ENCODE measurements around the gene AMZ1. TPM values are rescaled to one million over a fixed set of nuclear protein-coding genes. Genes with fewer than 3 reads are reported as not detected.
A peak's percentile ranks its signal among the peaks of the same experiment; 100 is the strongest.

The AMZ1 gene
- total RNA-seq, 1 experiment from 2014 or later = 0.85 TPM

DNA sequence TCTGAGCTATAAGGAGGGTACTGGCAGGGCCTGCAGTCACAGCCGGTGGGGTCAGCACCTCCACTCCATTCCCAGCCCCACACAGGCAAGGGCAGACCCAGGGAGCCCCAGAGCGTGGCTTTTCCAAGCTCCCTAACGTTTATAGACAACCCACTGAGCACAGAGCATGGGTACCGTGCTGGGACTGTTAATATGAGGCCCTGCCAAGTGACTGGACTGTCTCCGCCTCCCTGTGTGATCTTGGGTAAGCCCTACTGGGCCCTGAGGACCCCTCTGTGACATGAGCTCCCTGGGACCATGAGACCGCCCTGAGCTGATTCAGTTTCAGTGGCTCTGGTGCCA, 43.8 kb upstream of the AMZ1 start (continued):
- TF ChIP-seq, protein P1, sequence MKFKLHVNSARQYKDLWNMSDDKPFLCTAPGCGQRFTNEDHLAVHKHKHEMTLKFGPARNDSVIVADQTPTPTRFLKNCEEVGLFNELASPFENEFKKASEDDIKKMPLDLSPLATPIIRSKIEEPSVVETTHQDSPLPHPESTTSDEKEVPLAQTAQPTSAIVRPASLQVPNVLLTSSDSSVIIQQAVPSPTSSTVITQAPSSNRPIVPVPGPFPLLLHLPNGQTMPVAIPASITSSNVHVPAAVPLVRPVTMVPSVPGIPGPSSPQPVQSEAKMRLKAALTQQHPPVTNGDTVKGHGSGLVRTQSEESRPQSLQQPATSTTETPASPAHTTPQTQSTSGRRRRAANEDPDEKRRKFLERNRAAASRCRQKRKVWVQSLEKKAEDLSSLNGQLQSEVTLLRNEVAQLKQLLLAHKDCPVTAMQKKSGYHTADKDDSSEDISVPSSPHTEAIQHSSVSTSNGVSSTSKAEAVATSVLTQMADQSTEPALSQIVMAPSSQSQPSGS (CRISPR knock-in tag; IDR thresholded peaks at IDR 0.05; ENCODE audit: borderline replicate concordance, low read depth) = no peak

DNA sequence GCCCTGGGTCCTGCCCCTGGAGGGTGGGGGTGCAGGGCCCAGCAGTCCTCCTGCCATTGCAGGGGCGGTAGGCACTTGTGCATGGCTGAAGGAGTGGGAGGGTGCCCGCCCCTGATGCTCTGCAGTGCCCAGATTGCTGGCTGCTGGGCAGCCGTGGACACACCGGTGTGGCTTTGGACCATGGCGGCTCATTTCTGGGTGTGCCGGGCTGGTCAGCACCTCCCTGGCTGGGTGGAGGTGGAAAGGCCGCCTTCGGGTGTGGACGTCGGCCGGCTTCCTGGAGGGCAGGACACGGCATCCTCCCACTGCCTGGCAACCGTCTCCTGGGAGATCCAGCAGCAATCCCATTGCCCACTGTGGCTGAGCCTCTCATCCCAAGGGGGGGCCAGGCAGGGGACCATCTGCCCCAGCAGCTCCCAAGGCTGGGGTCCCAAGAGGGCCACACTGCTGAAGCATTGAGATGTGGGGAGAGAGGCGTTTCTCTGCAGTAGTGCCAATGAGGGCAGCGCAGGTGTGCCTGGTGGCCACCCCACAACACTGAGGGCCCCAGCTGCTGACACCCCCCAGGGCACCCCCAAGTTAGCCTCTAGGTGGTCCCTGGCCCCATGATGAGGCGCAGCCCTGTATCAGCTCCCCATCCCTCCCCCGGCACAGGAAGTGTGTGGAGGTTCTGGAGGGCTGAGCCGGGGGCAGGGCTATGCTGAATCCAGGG, 43.3 kb upstream of the AMZ1 start:
- peak; percentile 7 for ATAC-seq
- Mint-ChIP-seq H3K27me3 (ENCODE audit: low read depth) (no peaks in the 10 kb centered on the region), H3K9me3 (no peaks in the 10 kb centered on the region), H3K27ac (peak overlapping the region; percentile 96), H3K36me3 (no peaks in the 10 kb centered on the region), H3K4me1 (peaks cover 35% of the 10 kb centered on the region), H3K4me3 (peak overlapping the region; percentile 41)
- ChIA-PET CTCF (interaction anchor here (0.9 to 4.9 kb wide), 12 partner anchors 9 to 193 kb away, joined by 3 to 32 read pairs (median 5); partner anchors contain the start of gene BRAT1), POLR2A (interaction anchor here (1.1 to 1.4 kb wide), 6 partner anchors 9 to 121 kb away, joined by 3 to 13 read pairs (median 4); partner anchors contain the start of gene TTYH3)
- no peak for DNase-seq (ENCODE audit: low spot score)
- TF ChIP-seq, protein P2, sequence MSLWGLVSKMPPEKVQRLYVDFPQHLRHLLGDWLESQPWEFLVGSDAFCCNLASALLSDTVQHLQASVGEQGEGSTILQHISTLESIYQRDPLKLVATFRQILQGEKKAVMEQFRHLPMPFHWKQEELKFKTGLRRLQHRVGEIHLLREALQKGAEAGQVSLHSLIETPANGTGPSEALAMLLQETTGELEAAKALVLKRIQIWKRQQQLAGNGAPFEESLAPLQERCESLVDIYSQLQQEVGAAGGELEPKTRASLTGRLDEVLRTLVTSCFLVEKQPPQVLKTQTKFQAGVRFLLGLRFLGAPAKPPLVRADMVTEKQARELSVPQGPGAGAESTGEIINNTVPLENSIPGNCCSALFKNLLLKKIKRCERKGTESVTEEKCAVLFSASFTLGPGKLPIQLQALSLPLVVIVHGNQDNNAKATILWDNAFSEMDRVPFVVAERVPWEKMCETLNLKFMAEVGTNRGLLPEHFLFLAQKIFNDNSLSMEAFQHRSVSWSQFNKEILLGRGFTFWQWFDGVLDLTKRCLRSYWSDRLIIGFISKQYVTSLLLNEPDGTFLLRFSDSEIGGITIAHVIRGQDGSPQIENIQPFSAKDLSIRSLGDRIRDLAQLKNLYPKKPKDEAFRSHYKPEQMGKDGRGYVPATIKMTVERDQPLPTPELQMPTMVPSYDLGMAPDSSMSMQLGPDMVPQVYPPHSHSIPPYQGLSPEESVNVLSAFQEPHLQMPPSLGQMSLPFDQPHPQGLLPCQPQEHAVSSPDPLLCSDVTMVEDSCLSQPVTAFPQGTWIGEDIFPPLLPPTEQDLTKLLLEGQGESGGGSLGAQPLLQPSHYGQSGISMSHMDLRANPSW (CRISPR knock-in tag; conservative IDR thresholded peaks at IDR 0.05; ENCODE audit: low read depth) = no peak
- TF ChIP-seq ZNF423 (CRISPR knock-in tag; IDR thresholded peaks at IDR 0.05) (no peak), NR3C1 (CRISPR knock-in tag; conservative IDR thresholded peaks at IDR 0.05; ENCODE audit: low read depth) (no peak), EMX1 (CRISPR knock-in tag; IDR thresholded peaks at IDR 0.05) (no peak), NFATC4 (CRISPR knock-in tag; IDR thresholded peaks at IDR 0.05) (no peak), ZNF671 (CRISPR knock-in tag; IDR thresholded peaks at IDR 0.05) (no peak), NFYB (CRISPR knock-in tag; conservative IDR thresholded peaks at IDR 0.05; ENCODE audit: low read depth) (no peak), RELA (CRISPR knock-in tag; IDR thresholded peaks at IDR 0.05; ENCODE audit: borderline replicate concordance) (no peak), JAZF1 (CRISPR knock-in tag; IDR thresholded peaks at IDR 0.05) (no peak)
- TF ChIP-seq, protein P3, sequence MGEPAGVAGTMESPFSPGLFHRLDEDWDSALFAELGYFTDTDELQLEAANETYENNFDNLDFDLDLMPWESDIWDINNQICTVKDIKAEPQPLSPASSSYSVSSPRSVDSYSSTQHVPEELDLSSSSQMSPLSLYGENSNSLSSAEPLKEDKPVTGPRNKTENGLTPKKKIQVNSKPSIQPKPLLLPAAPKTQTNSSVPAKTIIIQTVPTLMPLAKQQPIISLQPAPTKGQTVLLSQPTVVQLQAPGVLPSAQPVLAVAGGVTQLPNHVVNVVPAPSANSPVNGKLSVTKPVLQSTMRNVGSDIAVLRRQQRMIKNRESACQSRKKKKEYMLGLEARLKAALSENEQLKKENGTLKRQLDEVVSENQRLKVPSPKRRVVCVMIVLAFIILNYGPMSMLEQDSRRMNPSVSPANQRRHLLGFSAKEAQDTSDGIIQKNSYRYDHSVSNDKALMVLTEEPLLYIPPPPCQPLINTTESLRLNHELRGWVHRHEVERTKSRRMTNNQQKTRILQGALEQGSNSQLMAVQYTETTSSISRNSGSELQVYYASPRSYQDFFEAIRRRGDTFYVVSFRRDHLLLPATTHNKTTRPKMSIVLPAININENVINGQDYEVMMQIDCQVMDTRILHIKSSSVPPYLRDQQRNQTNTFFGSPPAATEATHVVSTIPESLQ (CRISPR knock-in tag; IDR thresholded peaks at IDR 0.05) = no peak
- TF ChIP-seq, protein P4, sequence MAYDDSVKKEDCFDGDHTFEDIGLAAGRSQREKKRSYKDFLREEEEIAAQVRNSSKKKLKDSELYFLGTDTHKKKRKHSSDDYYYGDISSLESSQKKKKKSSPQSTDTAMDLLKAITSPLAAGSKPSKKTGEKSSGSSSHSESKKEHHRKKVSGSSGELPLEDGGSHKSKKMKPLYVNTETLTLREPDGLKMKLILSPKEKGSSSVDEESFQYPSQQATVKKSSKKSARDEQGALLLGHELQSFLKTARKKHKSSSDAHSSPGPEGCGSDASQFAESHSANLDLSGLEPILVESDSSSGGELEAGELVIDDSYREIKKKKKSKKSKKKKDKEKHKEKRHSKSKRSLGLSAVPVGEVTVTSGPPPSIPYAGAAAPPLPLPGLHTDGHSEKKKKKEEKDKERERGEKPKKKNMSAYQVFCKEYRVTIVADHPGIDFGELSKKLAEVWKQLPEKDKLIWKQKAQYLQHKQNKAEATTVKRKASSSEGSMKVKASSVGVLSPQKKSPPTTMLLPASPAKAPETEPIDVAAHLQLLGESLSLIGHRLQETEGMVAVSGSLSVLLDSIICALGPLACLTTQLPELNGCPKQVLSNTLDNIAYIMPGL (CRISPR knock-in tag; IDR thresholded peaks at IDR 0.05) = no peak
- TF ChIP-seq, protein P5, sequence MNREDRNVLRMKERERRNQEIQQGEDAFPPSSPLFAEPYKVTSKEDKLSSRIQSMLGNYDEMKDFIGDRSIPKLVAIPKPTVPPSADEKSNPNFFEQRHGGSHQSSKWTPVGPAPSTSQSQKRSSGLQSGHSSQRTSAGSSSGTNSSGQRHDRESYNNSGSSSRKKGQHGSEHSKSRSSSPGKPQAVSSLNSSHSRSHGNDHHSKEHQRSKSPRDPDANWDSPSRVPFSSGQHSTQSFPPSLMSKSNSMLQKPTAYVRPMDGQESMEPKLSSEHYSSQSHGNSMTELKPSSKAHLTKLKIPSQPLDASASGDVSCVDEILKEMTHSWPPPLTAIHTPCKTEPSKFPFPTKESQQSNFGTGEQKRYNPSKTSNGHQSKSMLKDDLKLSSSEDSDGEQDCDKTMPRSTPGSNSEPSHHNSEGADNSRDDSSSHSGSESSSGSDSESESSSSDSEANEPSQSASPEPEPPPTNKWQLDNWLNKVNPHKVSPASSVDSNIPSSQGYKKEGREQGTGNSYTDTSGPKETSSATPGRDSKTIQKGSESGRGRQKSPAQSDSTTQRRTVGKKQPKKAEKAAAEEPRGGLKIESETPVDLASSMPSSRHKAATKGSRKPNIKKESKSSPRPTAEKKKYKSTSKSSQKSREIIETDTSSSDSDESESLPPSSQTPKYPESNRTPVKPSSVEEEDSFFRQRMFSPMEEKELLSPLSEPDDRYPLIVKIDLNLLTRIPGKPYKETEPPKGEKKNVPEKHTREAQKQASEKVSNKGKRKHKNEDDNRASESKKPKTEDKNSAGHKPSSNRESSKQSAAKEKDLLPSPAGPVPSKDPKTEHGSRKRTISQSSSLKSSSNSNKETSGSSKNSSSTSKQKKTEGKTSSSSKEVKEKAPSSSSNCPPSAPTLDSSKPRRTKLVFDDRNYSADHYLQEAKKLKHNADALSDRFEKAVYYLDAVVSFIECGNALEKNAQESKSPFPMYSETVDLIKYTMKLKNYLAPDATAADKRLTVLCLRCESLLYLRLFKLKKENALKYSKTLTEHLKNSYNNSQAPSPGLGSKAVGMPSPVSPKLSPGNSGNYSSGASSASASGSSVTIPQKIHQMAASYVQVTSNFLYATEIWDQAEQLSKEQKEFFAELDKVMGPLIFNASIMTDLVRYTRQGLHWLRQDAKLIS (CRISPR knock-in tag; IDR thresholded peaks at IDR 0.05; ENCODE audit: borderline replicate concordance) = no peak
